HG03159 (cell line): ENCODE measurements around the gene CREBBP.

Experiments
- ATAC-seq: cut with Tn5 transposase; IDR thresholded peaks from one replicate; pipeline ENCODE4 v1.9.1; 2021; ENCODE audit warnings: mild to moderate bottlenecking, moderate library complexity; ENCODE audit not compliant: unreplicated experiment

The CREBBP gene

DNA sequence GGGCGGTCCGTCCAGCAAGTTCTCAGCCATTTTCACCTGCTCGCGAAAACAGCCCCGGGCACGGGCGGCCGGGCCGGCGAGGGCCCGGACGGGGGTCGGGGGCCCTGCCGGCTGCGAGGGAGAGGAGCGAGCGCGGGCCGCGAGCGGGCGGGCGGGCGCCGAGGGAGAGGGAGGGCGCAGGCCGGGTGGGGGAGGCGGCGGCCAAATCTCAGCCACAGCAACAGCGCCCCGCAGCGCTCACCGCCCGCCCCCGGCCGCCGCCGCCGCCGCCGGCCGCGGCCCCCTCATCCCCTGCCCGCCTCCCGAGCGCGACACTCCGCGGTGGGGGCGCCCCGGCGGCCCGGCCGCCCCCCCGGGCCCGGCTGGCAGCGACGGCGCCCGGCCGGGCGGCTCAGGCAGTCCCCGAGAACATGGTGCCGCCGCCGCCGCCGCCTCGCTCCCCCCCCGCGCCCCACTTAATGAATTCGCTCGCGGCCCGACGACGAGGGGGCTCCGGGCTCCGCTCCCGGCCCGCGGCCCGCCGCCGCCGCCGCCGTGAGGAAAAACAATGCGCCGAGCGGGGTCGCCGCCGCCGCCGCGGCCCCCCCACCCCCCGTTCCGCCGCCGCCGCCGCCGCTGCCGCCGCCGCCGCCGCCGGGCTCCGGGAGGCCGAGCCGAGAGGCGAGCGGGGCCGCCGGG, 487 bp downstream of the CREBBP start:
- peak; percentile 51 for ATAC-seq

DNA sequence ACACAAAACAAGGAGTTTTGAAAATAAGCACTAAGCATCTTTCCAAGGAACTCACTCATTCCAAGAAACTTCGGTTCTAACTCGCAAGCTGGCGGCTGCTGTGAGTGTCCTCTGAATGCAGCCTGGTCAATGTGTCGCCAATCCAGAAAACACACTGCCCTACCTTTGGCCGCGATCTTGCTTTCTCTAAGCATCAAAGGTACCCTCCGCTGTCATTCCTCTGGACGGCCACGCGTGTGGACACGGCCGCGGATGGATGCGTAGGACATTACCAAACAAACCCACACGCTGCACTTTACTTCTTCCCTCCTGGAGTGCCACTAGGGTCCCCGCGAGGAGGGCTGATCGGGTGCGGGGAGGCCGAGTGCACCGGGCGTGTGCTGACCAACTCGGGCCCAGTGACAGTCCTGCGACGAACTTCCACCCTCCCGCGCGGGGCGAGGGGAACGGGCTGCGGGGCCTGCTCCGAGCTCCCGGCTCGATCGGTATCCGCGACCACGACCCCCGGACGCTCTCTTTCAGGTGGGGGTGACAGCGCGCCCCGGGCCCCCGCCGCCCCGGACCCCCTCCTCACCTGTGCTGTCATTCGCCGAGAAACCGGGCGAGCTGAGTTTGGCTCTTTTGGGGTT, 1.1 kb downstream of the CREBBP start:
- ATAC-seq: no peak

DNA sequence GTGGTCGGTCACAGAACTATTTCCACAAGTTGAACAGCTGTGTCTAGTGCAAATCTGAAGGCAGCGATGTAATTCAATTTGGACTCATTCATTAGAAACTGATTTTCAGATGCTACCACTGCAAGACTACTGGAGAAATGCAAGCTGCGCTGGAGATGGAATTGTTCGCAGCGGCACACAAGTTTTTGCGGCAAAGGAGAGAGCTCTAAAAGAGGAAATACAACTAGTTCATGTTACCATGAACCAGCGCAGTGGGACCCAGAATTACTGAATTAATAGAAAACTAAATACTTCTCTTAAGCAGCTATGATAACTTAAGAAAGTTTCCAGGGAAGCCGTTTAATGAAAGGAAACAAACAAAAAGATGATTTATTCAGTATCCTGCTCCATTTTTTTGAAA, 1.9 kb downstream of the CREBBP start:
- ATAC-seq: no peak

DNA sequence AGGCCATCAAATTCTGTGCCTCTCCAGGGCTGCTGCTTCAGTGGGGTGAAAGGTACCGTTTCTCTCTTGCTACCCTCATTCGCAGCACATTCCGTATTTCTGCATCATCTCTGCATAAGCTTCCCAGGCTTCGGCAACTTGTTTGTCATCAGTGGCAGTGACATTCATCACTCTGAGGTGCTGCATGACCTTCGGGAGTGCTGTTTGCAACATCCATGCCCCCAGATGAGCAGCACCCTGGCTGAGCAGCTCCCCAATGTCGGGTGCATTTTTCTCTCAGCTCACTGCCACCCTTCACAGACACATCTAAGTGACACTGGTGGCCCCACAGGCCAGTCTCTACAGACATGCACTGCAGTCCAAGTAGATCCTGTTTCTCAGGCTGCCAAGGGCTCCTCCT, 3.8 kb downstream of the CREBBP start:
- no peak for ATAC-seq

DNA sequence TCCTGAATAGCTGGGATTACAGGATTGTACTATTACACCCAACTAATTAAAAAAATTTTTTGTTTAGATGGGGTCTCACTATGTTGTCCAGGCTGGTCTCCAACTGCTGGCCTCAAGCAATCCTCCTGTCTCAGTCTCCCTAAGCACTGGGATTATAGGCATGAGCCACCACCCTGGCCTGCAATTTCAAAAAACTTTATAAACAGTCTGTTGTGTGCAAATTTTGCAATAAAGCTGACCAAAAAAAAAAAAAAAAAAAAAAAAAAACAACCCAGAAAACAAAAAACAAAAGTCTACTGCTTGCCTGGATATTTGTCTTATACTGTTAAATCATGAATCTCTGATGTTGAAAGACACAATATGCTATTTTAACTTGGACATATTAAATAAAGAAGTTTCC, 4.4 kb downstream of the CREBBP start:
- ATAC-seq: no peak

DNA sequence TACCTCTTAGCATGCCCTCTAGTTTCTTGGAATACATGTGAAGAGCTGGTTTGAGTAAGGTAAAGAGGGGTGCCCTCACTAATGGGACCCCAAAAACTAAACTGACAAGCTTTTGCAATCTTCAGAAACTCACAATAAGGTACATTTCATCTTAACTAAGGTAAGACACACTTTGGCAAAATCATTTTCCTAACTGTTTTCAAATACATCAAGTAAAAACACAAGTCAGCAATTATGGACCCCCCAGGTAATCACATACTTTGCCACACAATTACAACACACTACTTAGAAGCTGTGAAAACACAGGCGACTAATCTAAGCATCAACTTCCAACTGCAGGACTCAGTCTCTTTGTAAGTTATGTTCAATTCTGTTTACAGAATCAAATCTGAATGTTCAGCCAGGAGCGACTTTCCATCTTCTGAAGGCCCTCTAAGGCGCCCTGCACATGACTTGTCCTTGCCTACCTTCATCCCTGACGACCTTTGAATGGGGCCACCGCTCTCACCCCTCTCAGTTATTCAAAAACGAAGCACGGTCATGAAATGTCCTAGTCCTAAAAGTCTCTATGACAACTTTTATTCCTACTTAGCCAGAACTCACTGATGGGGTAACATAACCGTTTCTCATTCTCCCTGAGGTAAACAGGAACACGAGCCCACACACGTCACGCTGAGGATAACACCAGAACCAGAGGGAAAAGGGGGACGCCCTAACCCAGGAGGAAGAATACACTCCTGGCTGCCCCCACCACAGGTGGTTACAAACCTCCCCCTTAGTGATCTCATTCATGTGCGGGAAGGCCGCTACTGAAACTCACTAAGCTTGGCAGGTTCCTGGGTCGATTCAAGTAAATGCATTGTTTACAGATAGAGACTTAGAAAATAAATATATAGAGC, 5.5 kb downstream of the CREBBP start:
- ATAC-seq: no peak

DNA sequence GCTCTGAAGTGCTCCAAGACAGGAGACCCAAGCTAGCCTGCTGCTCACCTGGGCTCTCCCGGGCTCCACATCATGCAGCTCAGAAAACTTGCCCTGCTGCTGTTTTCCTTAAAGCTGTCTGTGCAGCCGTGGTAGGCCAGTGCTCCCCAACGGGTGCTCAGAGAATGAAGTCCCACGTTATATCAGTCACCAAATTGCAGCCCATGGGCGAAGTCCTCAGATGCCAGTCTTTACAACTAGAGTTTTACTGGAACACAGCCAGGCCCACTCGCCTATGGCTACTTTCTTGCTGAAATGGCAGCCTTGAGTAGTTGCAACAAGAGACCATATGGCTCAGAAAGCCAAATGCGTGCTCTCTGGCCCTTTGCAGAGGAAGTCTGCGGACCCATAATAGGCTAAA, 6.3 kb downstream of the CREBBP start:
- ATAC-seq: no peak

DNA sequence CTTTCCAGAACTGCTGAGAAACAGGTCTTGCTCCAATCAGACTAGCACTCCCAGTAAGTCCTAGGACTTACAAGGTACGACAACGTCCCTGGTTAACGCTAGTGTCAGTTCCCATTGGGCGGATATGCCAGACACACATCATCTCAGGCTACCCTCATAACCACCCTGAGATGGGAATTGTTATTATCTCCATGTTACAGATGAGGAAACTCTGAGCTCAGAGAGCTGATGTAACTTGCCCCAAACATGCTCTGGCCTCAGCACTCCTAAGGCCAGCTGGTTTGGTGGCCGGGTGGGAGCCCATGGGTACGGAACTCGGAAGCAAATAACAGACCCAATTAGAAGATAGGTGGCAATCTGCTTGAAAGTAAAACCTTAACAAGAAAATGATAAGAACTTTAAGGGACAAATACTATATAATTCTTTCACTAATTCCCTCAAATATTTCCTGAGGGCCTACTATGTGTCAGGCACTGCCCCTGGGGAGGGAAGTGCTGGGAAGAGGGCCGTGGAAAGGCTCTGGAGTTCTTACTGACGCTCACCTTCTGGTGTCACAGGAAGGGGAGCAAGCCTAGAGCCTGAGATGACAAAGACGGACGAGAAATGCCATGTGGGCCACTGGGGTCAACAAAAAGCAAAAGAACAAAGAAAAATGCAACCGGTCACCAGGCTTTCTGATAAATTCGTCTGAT, 6.9 kb downstream of the CREBBP start:
- ATAC-seq: no peak

DNA sequence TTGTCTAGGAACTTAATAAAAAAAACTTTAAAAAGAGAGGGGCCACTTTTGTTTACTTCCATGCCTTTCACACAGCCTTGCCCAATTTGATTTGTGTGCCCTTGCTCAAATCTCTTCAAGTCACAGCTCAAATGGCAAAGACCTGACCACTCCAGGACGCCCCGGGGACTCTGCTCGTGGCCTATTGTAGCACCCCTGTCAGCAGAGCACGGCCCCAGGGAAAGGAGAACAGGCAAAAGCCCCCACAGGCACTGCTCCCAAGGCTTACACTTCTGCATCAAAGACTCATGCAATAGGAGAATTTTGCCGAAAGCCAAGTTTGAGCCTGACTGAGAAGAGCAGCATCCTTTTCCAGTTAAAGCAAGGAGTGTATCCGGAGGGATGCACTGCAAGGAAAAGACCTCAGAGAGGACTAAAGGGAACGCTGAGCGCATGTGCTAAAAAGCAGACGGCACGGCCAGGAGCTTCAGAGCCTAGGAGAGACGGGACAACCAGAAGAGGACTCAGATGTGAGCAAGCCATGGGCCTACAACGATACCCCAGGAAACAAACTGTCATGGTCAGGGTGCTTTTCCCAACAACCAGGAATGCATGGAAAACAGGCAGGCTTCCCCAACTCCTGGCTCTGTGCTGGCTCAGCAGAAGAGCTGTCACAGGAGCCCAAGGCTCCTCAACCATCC, 8.2 kb downstream of the CREBBP start:
- ATAC-seq: no peak

DNA sequence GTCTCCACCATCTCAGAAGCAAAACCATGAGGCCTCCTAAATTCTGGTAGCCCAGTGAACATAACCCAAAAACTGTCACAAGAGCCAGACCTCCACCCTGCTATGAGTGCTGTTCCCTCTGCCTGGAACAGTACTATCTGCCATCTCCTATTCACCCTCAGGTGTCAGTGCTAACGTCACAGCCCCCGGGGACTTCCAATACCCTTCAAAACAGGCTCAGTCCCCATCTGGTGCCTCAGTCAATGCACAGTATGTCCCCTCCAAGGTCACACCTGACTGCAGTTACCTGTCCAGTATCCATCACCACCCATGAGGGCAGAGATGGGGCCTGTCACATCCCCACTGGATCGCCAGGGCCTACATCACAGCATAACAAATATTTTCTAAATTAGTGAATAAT, 11.5 kb downstream of the CREBBP start:
- no peak for ATAC-seq

DNA sequence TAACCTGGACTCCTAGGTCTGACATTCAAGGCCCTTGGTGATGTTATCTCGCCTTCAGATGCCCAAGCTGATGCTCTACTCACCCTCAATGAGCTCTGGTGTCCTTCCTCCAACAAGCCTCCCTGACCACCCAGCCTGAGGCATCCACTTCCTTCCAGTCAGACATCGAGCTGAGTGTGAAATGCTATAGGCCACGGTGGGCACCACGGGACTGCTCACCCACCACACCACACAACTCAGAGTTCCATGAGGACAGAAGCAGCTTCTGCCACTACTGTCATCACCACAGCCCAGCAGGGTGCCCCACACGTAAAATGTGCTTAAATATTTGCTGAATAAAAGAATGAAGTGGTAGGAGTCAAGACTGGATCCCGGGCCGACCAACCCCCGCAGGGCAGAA, 12.0 kb downstream of the CREBBP start:
- ATAC-seq: no peak

DNA sequence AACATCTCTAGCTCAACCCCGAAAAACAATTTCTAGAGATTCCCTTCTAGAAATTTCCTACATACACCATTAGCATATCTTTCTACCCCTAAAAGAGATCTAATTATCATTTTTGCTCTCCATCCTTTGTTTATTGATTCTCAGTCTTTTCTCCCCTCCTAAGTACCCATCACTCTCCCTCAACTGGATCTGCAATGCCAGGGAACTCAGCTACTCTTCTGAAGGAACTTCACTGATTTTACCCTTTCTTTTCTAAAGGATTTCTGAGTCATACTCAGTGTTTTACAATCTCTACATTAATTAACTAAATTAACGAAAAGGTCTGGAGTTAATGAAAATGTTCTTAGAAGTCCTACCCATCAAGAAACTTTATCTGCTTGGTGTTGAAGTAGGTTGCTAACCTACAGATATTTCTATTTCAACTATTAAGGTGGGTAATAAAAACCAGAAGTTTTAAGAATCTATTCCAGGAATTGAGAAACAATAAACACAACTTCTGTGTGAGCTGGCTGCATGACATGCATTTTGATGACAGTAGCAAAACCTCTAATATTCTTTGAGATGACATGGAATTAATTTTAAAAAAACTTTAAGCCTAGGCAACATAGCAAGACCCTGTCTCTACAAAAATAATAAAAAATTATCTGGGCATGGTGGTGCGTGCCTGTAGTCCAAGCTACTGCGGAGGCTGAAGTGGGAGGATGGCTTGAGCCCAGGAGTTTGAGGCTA, 13.6 kb downstream of the CREBBP start:
- no peak for ATAC-seq

DNA sequence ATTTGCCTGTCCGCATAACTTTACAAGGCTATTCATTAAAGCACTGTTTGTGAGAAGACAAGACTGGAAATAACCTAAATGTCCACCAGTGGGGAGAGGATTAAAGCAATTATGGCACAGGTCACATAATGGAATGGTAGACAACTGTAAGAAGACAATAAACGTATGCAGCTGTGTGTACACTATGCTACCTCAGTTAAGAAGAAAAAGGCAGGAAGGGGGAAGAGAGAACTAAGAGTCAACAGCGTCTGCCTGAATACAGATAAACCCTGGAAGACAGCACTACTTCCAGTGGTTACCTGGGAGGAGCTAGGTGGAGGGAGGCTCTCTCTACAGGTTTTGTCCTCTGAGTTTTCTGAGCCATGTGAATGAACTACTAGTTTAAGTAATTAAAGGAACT, 15.3 kb downstream of the CREBBP start:
- no peak for ATAC-seq

DNA sequence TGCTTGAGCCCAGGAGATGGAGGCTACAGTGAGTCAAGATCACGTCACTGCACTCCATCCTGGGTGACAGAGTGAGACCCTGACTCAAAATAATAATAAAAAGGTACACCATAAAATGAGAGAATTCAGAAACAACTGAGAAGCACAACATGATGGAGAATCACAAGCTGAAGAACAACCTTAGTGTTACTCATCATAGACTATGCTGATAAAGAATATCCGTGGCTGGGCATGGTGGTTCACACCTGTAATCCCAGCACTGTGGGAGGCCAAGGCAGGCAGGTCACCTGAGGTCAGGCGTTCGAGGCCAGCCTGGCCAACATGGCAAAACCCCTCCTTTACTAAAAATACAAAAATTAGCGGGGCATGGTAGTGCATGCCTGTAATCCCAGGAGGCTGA, 16.0 kb downstream of the CREBBP start:
- ATAC-seq: no peak

DNA sequence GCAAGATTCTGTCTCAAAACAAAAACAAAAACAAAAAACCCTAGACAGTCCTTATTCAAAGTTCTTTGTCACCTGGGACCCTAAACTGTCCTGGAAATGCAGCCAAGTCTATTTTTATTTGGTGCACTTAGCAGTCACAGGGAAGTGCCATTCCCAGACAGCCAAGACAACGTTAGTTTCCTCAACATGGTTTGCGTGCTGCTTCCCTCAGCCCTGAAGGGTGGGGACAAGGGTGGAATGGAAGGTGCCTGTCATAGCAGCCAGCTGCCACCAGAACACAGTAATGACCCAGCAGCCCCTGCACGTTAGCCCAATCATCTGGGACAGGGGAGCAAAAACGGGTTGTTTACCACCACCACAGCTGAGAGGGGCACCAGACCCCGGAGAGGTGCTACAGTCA, 16.9 kb downstream of the CREBBP start:
- no peak for ATAC-seq

DNA sequence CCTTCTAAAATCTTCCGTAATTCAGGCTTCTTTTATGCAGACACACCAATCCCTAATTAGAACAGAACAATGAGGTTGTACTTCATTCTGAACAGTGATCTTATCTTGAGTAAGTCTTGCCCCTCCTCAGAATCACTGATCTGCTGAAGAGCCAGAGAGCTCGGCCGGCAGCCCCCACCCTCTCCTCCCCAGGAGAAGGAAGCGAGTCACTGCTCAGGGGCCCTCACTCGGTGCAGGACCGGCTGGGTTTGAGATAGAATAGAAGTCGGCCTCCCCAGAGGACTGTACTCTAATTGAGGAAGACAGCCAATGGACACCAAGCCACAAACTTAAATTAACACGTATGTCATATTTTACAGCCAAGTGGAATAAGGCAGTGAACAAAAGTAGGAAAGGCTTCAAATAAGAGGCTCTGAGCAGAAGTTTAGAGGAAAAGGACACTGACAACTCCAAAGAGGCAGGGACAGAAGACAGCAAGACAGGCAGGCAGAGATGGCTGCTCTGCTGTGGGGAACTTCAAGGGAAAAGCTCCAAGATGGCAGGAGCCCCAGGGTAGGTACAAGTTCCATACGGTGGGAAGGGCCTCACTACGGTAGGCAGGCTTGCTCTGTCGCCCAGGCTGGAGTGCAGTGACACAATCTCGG, 18.6 kb downstream of the CREBBP start:
- ATAC-seq: no peak

DNA sequence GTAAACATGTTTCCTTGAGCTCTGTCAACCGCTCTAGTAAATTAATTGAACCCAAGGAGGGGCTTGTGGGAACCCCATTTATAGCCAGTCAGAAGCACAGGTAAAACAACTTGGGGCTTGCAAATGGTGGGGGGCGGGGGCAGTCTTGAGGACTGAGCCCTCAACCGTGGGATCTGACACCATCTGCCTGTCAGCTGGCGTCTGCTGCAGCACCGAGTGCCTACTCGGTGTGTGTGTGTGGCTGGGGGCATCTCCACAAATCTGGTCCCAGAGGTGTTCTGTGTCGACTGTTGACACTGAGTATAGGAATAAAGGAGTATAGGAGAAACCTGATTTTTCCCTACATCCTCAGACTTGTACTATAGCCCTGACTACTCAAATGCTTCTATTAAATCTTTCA, 20.6 kb downstream of the CREBBP start:
- ATAC-seq: no peak

DNA sequence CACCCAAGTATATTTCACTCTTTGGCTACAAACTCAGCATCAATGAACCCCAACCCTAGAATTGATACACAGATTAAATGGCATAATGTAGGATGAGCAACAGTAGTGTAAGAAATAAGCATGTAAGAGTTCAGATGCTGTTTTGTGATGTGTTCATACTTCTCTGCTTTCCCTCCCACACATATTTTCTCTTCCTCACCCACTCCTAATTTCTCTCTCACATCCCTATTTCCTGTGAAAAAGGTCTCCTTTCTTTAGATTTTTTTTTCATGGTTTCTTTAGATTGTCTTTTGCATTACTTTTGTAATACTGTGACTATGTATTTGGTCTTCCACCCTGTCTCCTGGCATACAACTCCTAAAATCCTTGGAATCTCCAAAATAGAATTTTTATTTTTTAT, 21.7 kb downstream of the CREBBP start:
- no peak for ATAC-seq

DNA sequence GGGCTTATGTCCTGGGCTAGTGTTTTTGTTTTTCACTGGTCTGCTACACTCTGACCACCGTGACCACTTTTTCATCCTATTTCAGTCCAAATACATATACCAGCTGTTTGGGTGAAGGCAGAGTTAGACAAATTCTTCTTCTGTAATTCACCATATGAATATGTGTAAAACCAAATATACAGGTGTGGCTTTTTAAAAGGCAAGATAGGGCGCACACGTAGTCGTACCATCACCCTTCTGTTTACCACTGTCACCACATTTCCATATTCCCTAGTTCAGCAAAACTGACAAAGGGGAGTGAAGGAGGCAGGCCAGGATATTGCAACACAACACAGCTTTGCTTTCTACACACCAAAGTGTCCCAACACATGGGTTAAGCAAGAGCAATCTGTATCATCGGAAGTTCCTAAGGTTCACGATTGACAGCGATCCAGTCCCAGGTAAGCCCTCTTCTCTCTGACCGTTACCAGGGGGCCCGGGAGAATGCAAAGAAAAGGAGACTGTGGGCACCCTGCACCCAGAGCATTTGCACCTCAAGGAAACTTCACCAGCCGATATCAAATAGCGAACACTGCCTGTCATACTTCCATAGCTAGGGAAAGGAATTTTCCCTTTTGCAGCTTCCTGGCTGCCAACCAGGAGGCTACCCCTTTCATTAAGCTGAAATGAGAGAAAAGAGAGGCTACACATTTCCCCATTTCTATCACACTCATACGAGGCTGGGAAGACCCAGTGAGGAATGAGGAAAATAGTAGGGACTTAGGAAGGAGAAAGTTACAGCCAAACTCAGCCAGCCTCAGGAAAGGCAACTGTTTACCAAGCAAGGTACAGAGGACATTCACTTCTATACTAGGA, 23.1 kb downstream of the CREBBP start:
- peak; percentile 42 for ATAC-seq
